GM23338 (cell line): ENCODE data around the gene METTL26. TPM values are rescaled to one million over a fixed set of nuclear protein-coding genes. Genes with fewer than 3 reads are reported as not detected.

Experiments used
- ATAC-seq: fragments of 200-7000 bp; cut with Tn5 transposase; 3 replicates; pipeline ENCODE4 v1.9.1; 2020
- DNase-seq: peaks from one replicate; pipeline ENCODE4 v3.0.0-alpha.2; 2015; ENCODE audit warnings: low spot score
- H2AFZ ChIP-seq: fragments of 200-600 bp; sonication (generic); 2 replicates; pipeline ENCODE4 v1.8.0; 2016; ENCODE audit warnings: antibody characterized with exemption, mild to moderate bottlenecking, moderate library complexity
- H3F3A ChIP-seq: fragments of 200-600 bp; sonication (generic); replicated peaks from 2 replicates; pipeline ENCODE4 v1.8.0; 2017; ENCODE audit warnings: antibody characterized with exemption, mixed run types, low read depth
- H3K27ac ChIP-seq: fragments of 200-600 bp; sonication (generic); 2 replicates; pipeline ENCODE4 v1.6.1; 2016; ENCODE audit warnings: low read depth
- H3K27me3 ChIP-seq: fragments of 200-600 bp; sonication (generic); 2 replicates; pipeline ENCODE4 v1.8.0; 2016; ENCODE audit warnings: mild to moderate bottlenecking, mixed run types, moderate library complexity; ENCODE audit not compliant: insufficient read depth
- H3K36me3 ChIP-seq: fragments of 200-600 bp; sonication (generic); 2 replicates; pipeline ENCODE4 v1.8.0; 2016; ENCODE audit warnings: mild to moderate bottlenecking; ENCODE audit not compliant: insufficient read depth
- H3K4me1 ChIP-seq: fragments of 200-600 bp; sonication (generic); 2 replicates; pipeline ENCODE4 v1.8.0; 2016; ENCODE audit warnings: mild to moderate bottlenecking, moderate library complexity; ENCODE audit not compliant: insufficient read depth
- H3K4me2 ChIP-seq: fragments of 200-600 bp; sonication (generic); 2 replicates; pipeline ENCODE4 v1.7.1; 2017; ENCODE audit warnings: mixed run types
- H3K4me3 ChIP-seq: fragments of 200-600 bp; sonication (generic); 2 replicates; pipeline ENCODE4 v1.6.1; 2016; ENCODE audit warnings: mixed run types
- H3K79me2 ChIP-seq: fragments of 200-600 bp; sonication (generic); replicated peaks from 2 replicates; pipeline ENCODE4 v1.8.0; 2017; ENCODE audit warnings: mild to moderate bottlenecking; ENCODE audit not compliant: insufficient read depth
- H3K9me2 ChIP-seq: fragments of 200-600 bp; sonication (generic); 2 replicates; pipeline ENCODE4 v1.8.0; 2017; ENCODE audit not compliant: insufficient read depth
- H4K20me1 ChIP-seq: fragments of 200-600 bp; sonication (generic); replicated peaks from 2 replicates; pipeline ENCODE4 v1.8.0; 2017; ENCODE audit warnings: mild to moderate bottlenecking; ENCODE audit not compliant: insufficient read depth
- H3K27ac Mint-ChIP-seq: 2 replicates; pipeline ENCODE4 v1.8.0; 2020; ENCODE audit warnings: inconsistent platforms, mild to moderate bottlenecking, moderate library complexity, mixed read lengths
- H3K27me3 Mint-ChIP-seq: 3 replicates; pipeline ENCODE4 v1.8.0; 2022; ENCODE audit warnings: low read depth, mild to moderate bottlenecking, moderate library complexity, mixed read lengths, inconsistent platforms; ENCODE audit not compliant: insufficient read depth, poor library complexity
- H3K36me3 Mint-ChIP-seq: 3 replicates; pipeline ENCODE4 v1.8.0; 2021; ENCODE audit warnings: low read depth, mild to moderate bottlenecking, inconsistent platforms, moderate library complexity, mixed read lengths
- H3K4me1 Mint-ChIP-seq: 3 replicates; pipeline ENCODE4 v1.8.0; 2020; ENCODE audit warnings: mild to moderate bottlenecking, inconsistent platforms, mixed read lengths
- H3K4me3 Mint-ChIP-seq: 3 replicates; pipeline ENCODE4 v1.8.0; 2021; ENCODE audit warnings: moderate library complexity, mild to moderate bottlenecking, inconsistent platforms, mixed read lengths
- H3K9me3 Mint-ChIP-seq: 3 replicates; pipeline ENCODE4 v1.8.0; 2020; ENCODE audit warnings: moderate library complexity, mild to moderate bottlenecking, inconsistent platforms, mixed read lengths
- CREB1 ChIP-seq: fragments of 250-450 bp; sonication (Bioruptor Pico); IDR thresholded peaks from 2 replicates; pipeline ENCODE4 v1.5.0; 2020; ENCODE audit warnings: low read depth, mild to moderate bottlenecking, moderate library complexity
- CTCF ChIP-seq, 2 experiments: fragments of 200-600 bp in 1 of 2; sonication (generic) in 1 of 2; conservative IDR thresholded peaks; 2 replicates each; pipeline versions ENCODE4 v1.5.1 to v1.6.1; 2016 to 2017; ENCODE audit warnings: antibody characterized with exemption in 2 of 2, low read depth in 2 of 2, mild to moderate bottlenecking in 2 of 2, moderate library complexity in 1 of 2
- ETS1 ChIP-seq: IDR thresholded peaks from 2 replicates; pipeline ENCODE4 v1.6.1; 2016; ENCODE audit warnings: antibody characterized with exemption
- EZH2 ChIP-seq: fragments of 200-600 bp; sonication (generic); IDR thresholded peaks from one replicate; pipeline ENCODE4 v1.8.0; 2017; ENCODE audit warnings: antibody characterized with exemption, mild to moderate bottlenecking, low read depth; ENCODE audit not compliant: unreplicated experiment
- EZH2phosphoT487 ChIP-seq: fragments of 200-600 bp; sonication (generic); IDR thresholded peaks from one replicate; pipeline ENCODE4 v1.8.1; 2018; ENCODE audit warnings: antibody characterized with exemption; ENCODE audit not compliant: unreplicated experiment
- NANOG ChIP-seq: IDR thresholded peaks from 2 replicates; pipeline ENCODE4 v1.6.1; 2016; ENCODE audit warnings: antibody characterized with exemption, borderline replicate concordance
- POLR2AphosphoS5 ChIP-seq: IDR thresholded peaks from 2 replicates; pipeline ENCODE4 v1.6.1; 2016; ENCODE audit warnings: antibody characterized with exemption, low read depth
- ZNF114 ChIP-seq: fragments of 250-450 bp; sonication (Bioruptor Pico); IDR thresholded peaks from 2 replicates; pipeline ENCODE4 v1.5.0; 2020; ENCODE audit warnings: mild to moderate bottlenecking, moderate library complexity
- ZNF331 ChIP-seq: fragments of 250-450 bp; sonication (Bioruptor Pico); IDR thresholded peaks from 2 replicates; pipeline ENCODE4 v1.5.0; 2020; ENCODE audit warnings: low read depth, mild to moderate bottlenecking, moderate library complexity
- polyA plus RNA-seq: library from polyadenylated mRNA; unstranded; fragments of >200 nt; fragmentation: Nextera tagmentation; extraction: Ambion mirVana; gene quantifications from 2 replicates; pipeline ENCODE4 v1.2.1, GENCODE V29; 2016
- total RNA-seq: library from RNA; depleted of rRNA; stranded (reverse); fragments of >200 nt; shearing (Covaris generic); gene quantifications from 2 replicates; pipeline ENCODE4 v1.2.3, GENCODE V29; 2014

METTL26 gene
- total and polyA plus RNA-seq, 2 experiments from 2014 or later, result 153 to 223 TPM

GRCh38 chr16:675884-676564, 39.9 kb upstream of the METTL26 start:
- peaks cover 12% of the 10 kb centered on the region for H3K27me3 Mint-ChIP-seq
- Histone ChIP-seq H3F3A (peaks cover 18% of the 10 kb centered on the region), H3K9me2 (no peaks in the 10 kb centered on the region), H4K20me1 (peaks cover 3% of the 10 kb centered on the region), H3K4me1 (peaks cover 11% of the 10 kb centered on the region; the same call in 1 of the 2 replicates), H3K79me2 (peaks cover 4% of the 10 kb centered on the region; the same call in 1 of the 2 replicates), H3K4me2 (peak overlapping the region; percentile 86), H2AFZ (no peak overlapping the region), H3K27ac (no peak overlapping the region), H3K36me3 (peaks cover under 1% of the 10 kb centered on the region; the same call in 1 of the 2 replicates), H3K4me3 (peak overlapping the region; percentile 66), H3K27me3 (no peaks in the 10 kb centered on the region)
- ATAC-seq (no peak; the same call in 2 of the 3 replicates), DNase-seq (peak; percentile 36)
- peaks cover 18% of the 10 kb centered on the region for H3K4me1 Mint-ChIP-seq
- H3K9me3 Mint-ChIP-seq, result no peaks in the 10 kb centered on the region; the same call in 2 of the 3 replicates
- no peak overlapping the region for H3K27ac Mint-ChIP-seq
- H3K4me3 Mint-ChIP-seq, result 0 out of 3 replicates have a peak overlapping the region, but pooled peaks have one; percentile 40
- TF ChIP-seq POLR2AphosphoS5 (no peak), EZH2phosphoT487 (no peak), CTCF (conservative IDR thresholded peaks at IDR 0.05; ENCODE audit: low read depth in 2 of 2) (no peak), EZH2 (no peak), CREB1 (CRISPR knock-in tag) (no peak)
- H3K36me3 Mint-ChIP-seq, result peaks cover 9% of the 10 kb centered on the region; the same call in 2 of the 3 replicates

GRCh38 chr16:674968-675883, 39.1 kb upstream of the METTL26 start, which contains the start of gene RHBDL1:
TSS of gene RHBDL1 (plus strand) at chr16:675671. CDS start at chr16:675791, 120 bp downstream.
- ATAC-seq (peak; percentile 5), DNase-seq (peak; percentile 80)
- Histone ChIP-seq H3K4me3 (peak within 1 kb of the TSS; percentile 66), H3F3A (peaks cover 17% of the 10 kb centered on the region), H2AFZ (no peak within 1 kb of the TSS), H3K9me2 (no peaks in the 10 kb centered on the region), H3K4me2 (peak within 1 kb of the TSS; percentile 86), H3K27ac (no peak within 1 kb of the TSS), H3K79me2 (no peaks in the 10 kb centered on the region), H4K20me1 (peaks cover 3% of the 10 kb centered on the region; the same call in 1 of the 2 replicates), H3K27me3 (no peaks in the 10 kb centered on the region), H3K36me3 (peaks cover 5% of the 10 kb centered on the region; the same call in 1 of the 2 replicates), H3K4me1 (peaks cover 11% of the 10 kb centered on the region; the same call in 1 of the 2 replicates)
- no peaks in the 10 kb centered on the region; the same call in 2 of the 3 replicates for H3K9me3 Mint-ChIP-seq
- H3K36me3 Mint-ChIP-seq, result peaks cover 14% of the 10 kb centered on the region; the same call in 2 of the 3 replicates
- peaks cover 10% of the 10 kb centered on the region for H3K27me3 Mint-ChIP-seq
- peak within 1 kb of the TSS; percentile 72 for H3K4me3 Mint-ChIP-seq
- peaks cover 17% of the 10 kb centered on the region for H3K4me1 Mint-ChIP-seq
- no peak for TF ChIP-seq NANOG
- TF ChIP-seq ETS1, result no peak
- no peak for TF ChIP-seq ZNF114 (CRISPR knock-in tag)
- peak in 1 of 2 experiments; percentile 31; a peak in 1 of 4 replicates for TF ChIP-seq CTCF (conservative IDR thresholded peaks at IDR 0.05; ENCODE audit: low read depth in 2 of 2)
- 0 out of 2 replicates have a peak, but pooled peaks have one; percentile 16 for TF ChIP-seq POLR2AphosphoS5
- TF ChIP-seq ZNF331, result no peak
- H3K27ac Mint-ChIP-seq, result no peak within 1 kb of the TSS
